ENCODE measurements around the gene CHKA. TPM values are rescaled to one million over a fixed set of nuclear protein-coding genes. Genes with fewer than 3 reads are reported as not detected.

Gene CHKA
- total and polyA plus RNA-seq, 2 of the 8 experiments (the other 6 are each of a cell fraction or from before 2014, with no cell fraction given), result 61.2 to 86.6 TPM

DNA sequence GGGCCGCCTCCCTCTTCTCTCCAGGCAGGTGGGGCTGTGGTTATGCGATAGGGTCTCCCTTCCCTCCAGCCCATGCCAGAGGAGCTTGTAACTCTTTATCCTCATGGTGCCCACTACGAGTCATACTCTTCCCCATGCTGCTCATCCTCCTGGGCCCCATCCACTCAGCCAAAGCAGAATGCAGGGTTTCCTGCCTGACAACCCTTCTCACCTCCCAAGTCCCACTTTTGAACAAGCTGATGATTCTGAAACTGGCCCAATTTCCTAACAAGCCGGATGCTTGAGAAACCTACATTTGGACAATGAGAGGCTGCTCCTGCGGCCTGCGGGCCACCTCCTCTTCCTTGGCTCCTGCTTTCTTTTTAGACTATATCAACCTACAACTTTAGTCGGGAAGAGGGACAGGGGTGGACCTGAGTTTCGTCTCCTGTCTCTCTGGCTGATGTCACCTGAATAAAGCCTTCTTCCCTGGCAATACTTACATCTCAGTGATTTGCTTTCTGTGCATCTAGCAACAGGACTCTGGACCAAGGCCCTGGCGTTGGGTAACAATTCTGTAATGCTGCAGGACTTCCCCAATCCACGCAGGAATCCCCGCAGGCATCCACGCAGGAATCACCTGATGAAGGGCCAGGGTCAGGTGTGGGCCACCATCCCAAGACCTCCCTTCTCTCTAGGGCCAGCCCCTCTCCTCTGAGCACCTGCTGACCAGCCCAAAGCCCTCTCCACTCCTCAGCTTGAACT, 92.2 kb downstream of the CHKA start:
- Histone ChIP-seq H4K8ac (ENCODE audit: extremely low read depth, insufficient read depth, low read length) (peak overlapping the region; percentile 31; the same call in 1 of the 2 replicates), H2BK12ac (ENCODE audit: low read depth, low read length) (no peak overlapping the region), H3K27ac (ENCODE audit: low read depth, low read length) (no peak overlapping the region), H3K79me2 (ENCODE audit: control insufficient read depth in 1 of 2, insufficient read depth in 2 of 2, low read length in 2 of 2) (peaks cover 0 to 22% of the 10 kb centered on the region in 2 experiments; a peak in 2 of 4 replicates), H3K4me1 (replicated peaks in 1 of 4; ENCODE audit: control insufficient read depth in 3 of 4, insufficient read depth in 4 of 4, low read length in 3 of 4) (peaks cover 0 to 8% (median 6%) of the 10 kb centered on the region in 4 experiments; a peak in 5 of 7 replicates), H3K23me2 (ENCODE audit: low read depth, low read length) (peaks cover 3% of the 10 kb centered on the region; the same call in 1 of the 2 replicates), H2BK120ac (replicated peaks; ENCODE audit: low read depth, low read length) (no peak overlapping the region), H2BK20ac (ENCODE audit: low read length) (0 out of 2 replicates have a peak overlapping the region, but pooled peaks have one; percentile 67), H3K36me3 (ENCODE audit: control insufficient read depth in 2 of 4, insufficient read depth in 4 of 4, low read length in 3 of 4) (peaks cover 2 to 13% (median 11%) of the 10 kb centered on the region in 4 experiments; a peak in 7 of 8 replicates), H2BK5ac (ENCODE audit: low read depth, low read length) (0 out of 2 replicates have a peak overlapping the region, but pooled peaks have one; percentile 71), H4K91ac (replicated peaks; ENCODE audit: insufficient read length, low read length) (no peak overlapping the region), H3K4ac (replicated peaks; ENCODE audit: insufficient read length, low read depth, low read length) (no peak overlapping the region), H4K20me1 (replicated peaks in 1 of 2; ENCODE audit: control insufficient read depth in 1 of 2, insufficient read depth in 2 of 2, low read length in 2 of 2) (peaks cover 0 to 5% of the 10 kb centered on the region in 2 experiments), H4K5ac (ENCODE audit: insufficient read length, low read depth, low read length) (no peak overlapping the region), H2AFZ (ENCODE audit: low read length) (no peak overlapping the region), H2AK5ac (ENCODE audit: low read depth, low read length) (0 out of 2 replicates have a peak overlapping the region, but pooled peaks have one; percentile 54), H3K4me2 (ENCODE audit: insufficient read depth in 1 of 2, low read depth in 2 of 2, low read length in 2 of 2) (peak overlapping the region; percentile 70 to 76), H3K4me3 (ENCODE audit: extremely low read depth in 1 of 4, insufficient read depth in 2 of 4, low read depth in 3 of 4, low read length in 4 of 4) (peak overlapping the region in 2 of 4 experiments; percentile 5 to 82; a peak in 2 of 8 replicates), H2BK15ac (ENCODE audit: low read length) (peak overlapping the region; percentile 81; the same call in 1 of the 2 replicates), H3K9ac (replicated peaks in 1 of 4; ENCODE audit: extremely low read depth in 1 of 4, low read depth in 3 of 4, low read length in 3 of 4) (peak overlapping the region in 1 of 4 experiments; percentile 48; a peak in 2 of 7 replicates), H3K56ac (replicated peaks; ENCODE audit: insufficient read length, low read depth, low read length) (no peak overlapping the region), H3K23ac (ENCODE audit: insufficient read length) (no peak overlapping the region), H3K18ac (ENCODE audit: extremely low read depth, low read length) (no peak overlapping the region), H3K9me3 (ENCODE audit: insufficient read depth in 2 of 2, low read depth in 1 of 2, low read length in 1 of 2) (no peaks in the 10 kb centered on the region), H3K14ac (ENCODE audit: insufficient read length) (no peak overlapping the region), H3K79me1 (ENCODE audit: low read depth, low read length) (peaks cover 11% of the 10 kb centered on the region), H3K27me3 (replicated peaks in 1 of 4; ENCODE audit: control insufficient read depth in 3 of 4, extremely low read depth in 1 of 4, insufficient read depth in 3 of 4, low read length in 3 of 4) (no peaks in the 10 kb centered on the region)
- ChIA-PET POLR2A (ENCODE audit: partially characterized antibody) (interaction anchor here (0.6 to 16.6 kb wide), 5 partner anchors 9 to 184 kb away, joined by 3 to 183 read pairs (median 4); partner anchors contain the start of gene TCIRG1), CTCF (ENCODE audit: partially characterized antibody) (interaction anchor here (0.6 to 1.1 kb wide), 2 partner anchors 9 to 130 kb away, joined by 3 read pairs; no protein-coding TSS in a partner anchor)
- FAIRE-seq, result no peak
- WGBS, 2 experiments (ENCODE audit: extremely low coverage in 1 of 2, insufficient coverage in 1 of 2, insufficient read length in 1 of 2, insufficient replicate concordance in 2 of 2, low coverage in 1 of 2, low lambda C conversion rate in 2 of 2, missing lambda C conversion rate in 1 of 2), result 93% methylated on average over 12 of the region's 12 CpGs; no CpG with 5 or more reads in 1 of the 2 experiments
- no peak for TF ChIP-seq TAF7 (optimal IDR thresholded peaks at IDR 0.05; ENCODE audit: borderline replicate concordance, low read depth, low read length)
- no peak for DNase-seq (ENCODE audit: low read depth in 1 of 2, low spot score in 2 of 2)

All from H1 (cell line).